Fibroblast of the aortic adventitia (primary cell): ENCODE data around the gene NONO. TPM values are rescaled to one million over a fixed set of nuclear protein-coding genes. Genes with fewer than 3 reads are reported as not detected.
A peak's percentile ranks its signal among the peaks of the same experiment; 100 is the strongest.
"Not testable (repeated sequence)": the region's sequence is repeated elsewhere in the genome, so short reads cannot be mapped to it uniquely, and the experiment has no call there.

ENCODE experiments used
- DNase-seq: peaks from one replicate; pipeline ENCODE4 v3.0.0-alpha.2; 2010; ENCODE audit warnings: low read depth
- H3K4me3 ChIP-seq: 2 replicates; pipeline ENCODE4 v1.5.1; 2011; ENCODE audit warnings: low read depth, mild to moderate bottlenecking, control low read depth, low read length, moderate library complexity
- total RNA-seq: library from RNA; depleted of rRNA; stranded (reverse); fragments of >200 nt; gene quantifications from 2 replicates; pipeline ENCODE4 v1.2.3, GENCODE V29; 2012; ENCODE audit warnings: low replicate concordance
- TF ChIP-seq, protein P1 (sequence below): IDR thresholded peaks from 2 replicates; pipeline ENCODE4 v1.5.1; 2011; ENCODE audit warnings: mild to moderate bottlenecking, low read length, control low read depth, inconsistent platforms; ENCODE audit not compliant: insufficient read depth

The NONO gene
- total RNA-seq, 1 donor = 330 TPM

DNA sequence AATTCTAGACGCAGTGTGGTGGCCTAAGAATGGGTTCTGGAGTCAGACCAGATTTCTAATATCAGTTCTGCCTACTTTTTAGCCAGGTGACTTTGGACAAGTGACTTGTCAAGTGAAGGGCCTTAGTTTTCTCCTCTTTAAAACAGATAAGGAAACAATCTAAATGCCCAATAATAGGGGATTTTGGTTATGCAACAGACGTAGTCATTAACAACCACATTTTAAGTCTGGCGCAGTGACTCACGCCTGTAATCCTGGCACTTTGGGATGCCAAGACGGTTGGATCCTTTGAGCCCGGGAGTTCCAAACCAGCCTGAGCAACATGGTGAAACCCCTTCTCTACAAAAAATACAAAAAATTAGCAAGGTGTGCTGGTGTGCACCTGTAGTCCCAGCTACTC, 27.4 kb upstream of the NONO start:
- peak; percentile 1 for DNase-seq
- TF ChIP-seq, protein P1, sequence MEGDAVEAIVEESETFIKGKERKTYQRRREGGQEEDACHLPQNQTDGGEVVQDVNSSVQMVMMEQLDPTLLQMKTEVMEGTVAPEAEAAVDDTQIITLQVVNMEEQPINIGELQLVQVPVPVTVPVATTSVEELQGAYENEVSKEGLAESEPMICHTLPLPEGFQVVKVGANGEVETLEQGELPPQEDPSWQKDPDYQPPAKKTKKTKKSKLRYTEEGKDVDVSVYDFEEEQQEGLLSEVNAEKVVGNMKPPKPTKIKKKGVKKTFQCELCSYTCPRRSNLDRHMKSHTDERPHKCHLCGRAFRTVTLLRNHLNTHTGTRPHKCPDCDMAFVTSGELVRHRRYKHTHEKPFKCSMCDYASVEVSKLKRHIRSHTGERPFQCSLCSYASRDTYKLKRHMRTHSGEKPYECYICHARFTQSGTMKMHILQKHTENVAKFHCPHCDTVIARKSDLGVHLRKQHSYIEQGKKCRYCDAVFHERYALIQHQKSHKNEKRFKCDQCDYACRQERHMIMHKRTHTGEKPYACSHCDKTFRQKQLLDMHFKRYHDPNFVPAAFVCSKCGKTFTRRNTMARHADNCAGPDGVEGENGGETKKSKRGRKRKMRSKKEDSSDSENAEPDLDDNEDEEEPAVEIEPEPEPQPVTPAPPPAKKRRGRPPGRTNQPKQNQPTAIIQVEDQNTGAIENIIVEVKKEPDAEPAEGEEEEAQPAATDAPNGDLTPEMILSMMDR = no peak
- no peak overlapping the region for H3K4me3 ChIP-seq

DNA sequence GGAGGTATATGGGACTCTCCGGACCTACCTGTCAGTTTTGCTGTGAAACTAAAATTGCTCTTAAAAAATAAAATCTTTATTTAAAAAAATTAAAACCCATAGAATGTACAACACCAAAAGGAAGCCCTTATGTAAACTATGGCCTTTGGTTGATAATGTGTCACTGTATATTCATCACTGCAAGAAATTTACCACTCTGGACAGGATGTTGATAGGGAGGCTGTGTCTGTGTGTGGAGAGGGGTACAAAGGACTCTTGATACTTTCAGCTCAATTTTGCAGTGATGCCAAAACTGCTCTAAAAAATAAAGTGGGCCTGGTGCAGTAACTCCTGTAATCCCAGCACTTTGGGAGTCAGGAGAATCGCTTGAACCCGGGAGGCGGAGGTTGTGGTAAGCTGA, 26.6 kb upstream of the NONO start:
- TF ChIP-seq, protein P1 = no peak
- no peak for DNase-seq
- H3K4me3 ChIP-seq = no peak overlapping the region

DNA sequence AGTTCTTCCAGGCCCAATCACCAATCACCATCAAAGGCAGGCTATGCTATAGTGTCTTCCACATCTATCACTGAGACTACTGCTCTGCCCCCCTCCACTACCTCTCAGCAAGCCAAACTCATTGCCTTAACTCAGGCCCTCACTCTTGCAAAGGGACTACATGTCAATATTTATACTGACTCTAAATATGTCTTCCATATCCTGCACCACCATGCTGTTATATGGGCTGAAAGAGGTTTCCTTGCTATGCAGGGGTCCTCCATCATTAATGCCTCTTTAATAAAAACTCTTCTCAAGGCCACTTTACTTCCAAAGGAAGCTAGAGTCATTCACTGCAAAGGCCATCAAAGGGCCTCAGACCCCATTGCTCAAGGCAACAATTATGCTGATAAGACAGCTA, 14.8 kb upstream of the NONO start:
- not testable (repeated sequence) for DNase-seq, H3K4me3 ChIP-seq

DNA sequence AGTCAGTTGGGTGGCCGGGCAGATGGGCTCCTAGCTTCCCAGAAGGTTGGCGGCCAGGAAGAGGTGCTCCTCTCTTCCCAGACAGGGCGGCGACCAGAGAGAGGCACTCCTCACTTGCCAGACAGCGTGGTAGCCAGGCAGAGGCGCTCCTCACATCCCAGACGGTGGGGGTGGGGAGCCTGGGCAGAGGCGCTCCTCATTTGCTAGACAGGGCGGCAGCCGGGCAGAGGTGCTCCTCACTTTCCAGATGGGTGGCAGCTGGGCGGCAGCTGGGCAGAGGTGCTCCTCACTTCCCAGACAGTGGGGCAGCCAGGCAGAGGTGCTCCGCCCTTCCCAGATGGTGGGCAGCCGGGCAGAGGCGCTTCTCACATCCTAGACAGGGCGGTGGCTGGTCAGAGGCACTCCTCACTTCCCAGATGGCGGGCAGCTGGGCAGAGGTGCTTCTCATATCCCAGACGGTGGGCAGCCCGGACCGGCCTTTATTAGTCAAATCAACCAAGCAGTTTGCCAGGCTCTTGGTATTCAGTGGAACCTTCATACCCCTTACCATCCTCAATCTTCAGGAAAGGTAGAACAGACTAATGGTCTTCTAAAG, 13.5 kb upstream of the NONO start:
- DNase-seq = no peak
- TF ChIP-seq, protein P1 = no peak

DNA sequence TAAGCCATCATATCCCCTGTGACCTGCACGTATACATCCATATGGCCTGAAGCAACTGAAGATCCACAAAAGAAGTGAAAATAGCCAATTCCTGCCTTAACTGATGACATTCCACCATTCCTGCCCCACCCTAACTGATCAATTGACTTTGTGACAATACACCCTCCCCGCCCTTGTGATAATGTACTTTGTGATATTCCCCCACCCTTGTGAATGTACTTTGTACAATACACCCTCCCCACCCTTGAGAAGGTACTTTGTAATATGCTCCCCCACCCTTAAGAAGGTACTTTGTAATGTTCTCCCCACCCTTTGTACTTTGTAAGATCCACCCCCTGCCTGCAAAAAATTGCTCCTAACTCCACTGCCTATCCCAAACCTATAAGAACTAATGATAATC, 11.1 kb upstream of the NONO start:
- DNase-seq, H3K4me3 ChIP-seq: not testable (repeated sequence)

More for the DNA sequence above, 13.5 kb upstream of the NONO start:
- no peak overlapping the region for H3K4me3 ChIP-seq

DNA sequence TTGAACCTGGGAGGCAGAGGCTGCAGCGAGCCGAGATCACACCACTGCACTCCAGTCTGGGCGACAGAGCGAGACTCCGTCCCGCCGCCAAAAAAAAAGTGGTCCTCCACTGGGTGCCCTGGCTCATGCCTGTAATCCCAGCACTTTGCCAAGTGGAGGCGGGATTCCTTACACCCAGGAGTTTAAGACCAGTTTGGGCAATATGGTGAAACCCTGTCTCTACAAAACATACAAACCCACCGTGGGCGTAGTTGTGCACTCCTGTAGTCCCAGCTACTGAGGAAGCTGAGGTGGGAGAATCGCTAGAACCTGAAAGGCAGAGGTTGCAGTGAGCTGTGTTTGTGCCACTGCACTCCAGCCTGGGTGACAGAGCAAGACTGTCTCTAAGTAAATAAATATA, 2.1 kb upstream of the NONO start:
- DNase-seq, H3K4me3 ChIP-seq: not testable (repeated sequence)

DNA sequence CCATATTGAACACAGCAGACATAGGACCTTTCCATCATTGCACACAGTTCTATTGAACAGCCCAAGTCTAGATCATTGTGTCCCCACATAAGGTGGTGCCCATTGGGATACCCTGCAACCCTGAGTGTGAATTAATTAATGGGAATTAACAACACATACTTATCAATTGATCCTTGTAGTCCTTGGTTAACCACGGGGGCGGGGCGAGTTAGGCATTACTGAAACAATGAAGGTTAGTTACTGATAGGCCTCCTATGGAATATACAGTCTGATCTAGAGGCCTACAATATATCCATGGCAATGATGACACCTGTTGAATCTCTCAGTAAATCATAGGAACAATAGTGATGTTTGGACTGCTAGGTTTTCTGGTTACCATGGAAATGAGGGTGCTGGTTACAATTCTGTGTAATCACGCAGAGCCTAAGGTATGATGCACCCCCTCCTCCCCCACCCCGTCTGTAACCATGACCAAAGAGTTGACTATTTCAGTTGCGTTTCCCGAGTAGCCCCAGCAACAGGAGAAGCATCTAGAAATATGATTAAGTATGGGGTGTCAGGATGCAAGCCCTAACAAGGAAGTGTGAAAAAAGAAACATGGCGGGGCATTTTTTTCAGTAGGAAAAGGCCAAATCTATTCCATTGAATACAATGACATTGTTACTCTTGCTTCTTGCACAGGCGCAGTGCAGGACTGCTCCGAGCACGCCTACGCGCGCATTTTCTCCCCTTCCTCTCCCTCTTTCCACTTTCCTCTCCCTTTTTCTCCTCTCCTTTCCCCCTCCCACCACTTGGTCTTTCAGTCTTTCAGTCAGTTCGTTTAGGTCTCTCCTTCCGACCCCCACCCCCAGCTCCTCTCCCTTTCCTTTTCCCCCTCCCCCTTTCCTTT, 677 bp upstream of the NONO start:
- DNase-seq = no peak
- peak overlapping the region; percentile 62 for H3K4me3 ChIP-seq
- TF ChIP-seq, protein P1 = no peak

DNA sequence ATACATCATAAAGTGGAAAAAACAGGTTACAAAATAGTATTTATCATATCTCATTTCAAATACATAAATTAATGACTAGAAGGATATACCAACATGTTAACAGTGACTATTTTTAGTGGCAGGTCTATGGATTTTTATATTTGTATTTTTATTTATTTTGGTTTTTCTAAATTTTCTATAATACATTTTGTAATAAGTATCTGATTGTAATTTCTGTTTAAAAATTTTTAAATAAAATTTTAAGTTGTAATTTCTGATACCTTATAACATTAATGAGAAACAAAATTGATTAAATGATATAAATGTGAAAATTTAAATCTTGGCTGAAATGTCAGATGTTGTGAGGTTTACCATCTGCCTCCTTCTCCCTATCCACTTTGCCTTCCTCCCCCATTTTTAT, 2.5 kb downstream of the NONO start:
- H3K4me3 ChIP-seq = peak overlapping the region; percentile 75
- no peak for DNase-seq
- TF ChIP-seq, protein P1 = no peak
